NCI-H524 (cell line): ENCODE measurements around the gene DLX1.
"Not testable (repeated sequence)": the region's sequence is repeated elsewhere in the genome, so short reads cannot be mapped to it uniquely, and the experiment has no call there.

Source experiments
- DNase-seq, 2 experiments: peaks; one replicate each; lab custom pipeline; 2025; lab: John Stamatoyannopoulos, UW

DLX1 gene

GRCh38 chr2:172085460-172086159 lies at the start of gene DLX1:
TSS of gene DLX1 (plus strand) at chr2:172085507. CDS start at chr2:172085678, 171 bp downstream.
- peak; percentile 50 to 54 for DNase-seq

- no peak for DNase-seq
Observed at GRCh38 chr2:172038121-172038520, 47.2 kb upstream of the DLX1 start.

GRCh38 chr2:172038604-172039003 lies 46.7 kb upstream of the DLX1 start:
- no peak for DNase-seq

GRCh38 chr2:172039011-172039704 lies 46.1 kb upstream of the DLX1 start:
- no peak for DNase-seq

GRCh38 chr2:172040311-172040710 lies 45.0 kb upstream of the DLX1 start:
- DNase-seq, result no peak

DNA sequence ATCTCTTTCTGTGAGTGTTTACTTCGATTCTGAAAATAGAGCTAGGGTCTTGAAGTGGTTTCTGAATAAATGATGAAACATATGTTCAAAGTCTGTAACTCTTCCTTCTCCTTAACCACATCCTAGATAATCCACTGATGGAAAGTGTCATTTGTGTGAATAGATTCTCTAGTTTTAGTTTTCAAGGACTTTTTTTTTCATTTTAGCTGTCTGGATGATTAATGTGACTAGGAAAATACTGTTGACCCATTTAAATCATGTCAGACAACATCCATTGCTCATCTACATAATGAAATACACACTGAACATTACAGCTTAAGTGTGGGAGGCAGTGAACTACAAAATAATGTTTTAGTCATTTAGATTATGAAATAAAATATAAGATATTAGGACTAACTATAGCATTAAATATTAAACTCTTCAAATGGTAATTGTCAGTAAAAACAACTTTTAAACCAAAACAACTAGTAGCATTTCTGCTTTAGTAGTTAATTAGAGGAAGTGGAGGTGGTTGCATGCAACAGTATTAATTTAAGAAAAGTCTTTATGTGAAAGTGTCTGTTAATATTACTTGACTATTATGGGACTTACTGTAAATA lies 39.1 kb upstream of the DLX1 start:
- DNase-seq, result peak in 1 of 2 experiments; percentile 21

- no peak for DNase-seq
Observed at GRCh38 chr2:172046866-172047565, 38.3 kb upstream of the DLX1 start.

- DNase-seq, result no peak
Observed at GRCh38 chr2:172047566-172048507, 37.5 kb upstream of the DLX1 start.

DNA sequence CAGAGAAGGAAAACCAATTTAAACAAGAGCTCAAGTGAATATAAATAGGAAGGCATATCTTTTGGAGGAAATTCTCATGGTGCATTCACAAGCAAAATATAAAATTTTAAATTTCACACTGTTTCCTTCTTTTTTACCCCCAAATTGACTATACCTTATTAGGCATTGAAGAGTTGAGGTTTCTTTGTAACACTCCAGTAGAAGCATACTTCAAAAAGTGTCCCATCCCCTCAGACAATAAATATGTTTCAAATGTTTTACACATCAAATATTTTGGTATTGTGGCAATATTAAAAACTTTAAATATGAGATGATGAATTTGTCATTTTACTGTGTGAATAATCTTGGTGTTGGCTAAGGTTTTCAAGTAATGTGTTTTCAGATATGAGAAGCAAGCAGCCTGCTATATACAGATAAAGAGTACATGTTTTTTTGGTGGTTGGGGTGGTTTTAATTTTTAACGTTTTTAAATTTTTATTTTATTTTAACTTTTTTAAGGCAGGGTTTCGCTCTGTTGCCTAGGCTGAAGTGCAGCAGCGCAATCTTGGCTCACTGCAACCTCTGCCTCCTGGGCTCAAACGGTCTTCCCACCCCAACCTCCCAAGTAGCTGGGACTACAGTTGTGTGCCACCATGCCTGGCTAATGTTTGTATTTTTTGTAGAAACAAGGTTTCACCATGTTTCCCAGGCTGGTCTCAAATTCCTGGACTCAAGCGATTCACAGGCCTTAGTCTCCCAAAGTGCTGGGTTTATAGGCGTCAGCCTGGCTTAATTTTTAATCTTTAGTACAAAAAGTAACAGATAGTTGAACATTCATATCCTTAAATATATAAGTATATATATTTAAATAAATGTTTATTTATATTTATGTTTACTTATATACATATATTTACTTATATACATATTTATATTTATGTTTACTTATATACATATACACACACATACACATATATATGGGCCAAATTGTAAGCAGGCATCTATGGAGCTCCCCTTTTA lies 36.5 kb upstream of the DLX1 start:
- DNase-seq, result no peak

DNA sequence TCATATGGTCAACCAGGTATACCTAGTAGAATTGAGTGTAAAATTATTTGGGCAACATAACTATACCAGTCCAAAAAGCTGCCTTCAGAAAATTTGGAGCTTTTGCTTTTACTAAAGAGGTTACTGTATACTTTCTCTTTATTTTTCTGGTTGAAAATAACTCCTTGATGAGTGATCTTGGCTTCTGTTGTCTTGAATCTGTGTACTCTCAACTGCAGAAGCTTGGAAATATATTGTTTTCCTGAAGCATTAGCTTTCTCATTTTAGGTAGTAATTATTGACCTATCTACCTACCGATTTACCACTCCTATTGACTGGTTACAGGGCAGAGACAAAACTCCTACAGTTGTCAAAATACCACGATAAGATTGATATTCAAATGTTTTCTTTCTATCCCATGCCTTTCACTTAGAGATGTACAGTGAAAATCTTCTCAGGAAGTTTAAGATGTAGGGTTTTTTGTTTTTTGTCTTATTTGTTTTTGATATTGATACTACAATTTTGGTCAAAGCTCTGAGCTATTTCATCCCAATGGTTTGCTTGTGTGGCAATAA lies 35.7 kb upstream of the DLX1 start:
- no peak for DNase-seq

- DNase-seq, result no peak
Observed at GRCh38 chr2:172050479-172051125, 34.7 kb upstream of the DLX1 start.

- DNase-seq, result no peak
Observed at GRCh38 chr2:172052000-172052983, 33.0 kb upstream of the DLX1 start.

- DNase-seq, result no peak
Observed at GRCh38 chr2:172053486-172053885, 31.8 kb upstream of the DLX1 start.

- no peak for DNase-seq
Observed at GRCh38 chr2:172056293-172056692, 29.0 kb upstream of the DLX1 start.

DNA sequence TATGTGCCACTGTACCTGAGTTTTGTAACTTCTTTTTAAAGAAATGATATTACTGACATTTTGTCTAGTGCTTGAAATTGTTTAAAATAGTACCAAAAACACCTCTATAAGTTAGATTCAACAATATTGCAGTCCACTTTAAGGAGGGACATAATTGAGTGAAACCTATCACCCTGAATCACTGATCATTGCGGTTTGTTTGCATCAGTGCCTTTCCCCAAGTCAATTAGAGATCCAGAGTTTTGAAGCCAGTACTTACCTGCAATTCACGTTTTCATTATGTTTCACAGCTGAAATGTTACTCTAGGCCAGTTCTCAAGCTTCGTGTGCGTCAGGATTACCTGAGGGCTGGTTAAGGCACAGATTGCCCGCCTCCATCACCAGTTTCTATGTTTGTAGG lies 26.6 kb upstream of the DLX1 start:
- no peak for DNase-seq

GRCh38 chr2:172060118-172060517 lies 25.2 kb upstream of the DLX1 start:
- not testable (repeated sequence) for DNase-seq

- no peak for DNase-seq
Observed at GRCh38 chr2:172062402-172063004, 22.8 kb upstream of the DLX1 start.

GRCh38 chr2:172063446-172063845 lies 21.9 kb upstream of the DLX1 start:
- no peak for DNase-seq
